Retinal pigment epithelial cell (primary cell): ENCODE measurements around the gene MAP3K10.

ENCODE experiments used
- DNase-seq: peaks from one replicate; pipeline ENCODE4 v3.0.0-alpha.2; 2010; ENCODE audit warnings: low read depth
- H3K4me3 ChIP-seq: 2 replicates; pipeline ENCODE4 v1.5.1; 2011; ENCODE audit warnings: mild to moderate bottlenecking, low read length, control low read depth, moderate library complexity
- CTCF ChIP-seq: conservative IDR thresholded peaks from 2 replicates; pipeline ENCODE4 v1.5.1; 2011; ENCODE audit warnings: low read depth, low read length, control low read depth, inconsistent platforms

The MAP3K10 gene

GRCh38 chr19:40253611-40254092 is 62.4 kb downstream of the MAP3K10 start:
- TF ChIP-seq CTCF = no peak

GRCh38 chr19:40254714-40255418 is 63.6 kb downstream of the MAP3K10 start:
- no peak for DNase-seq
- no peak overlapping the region for H3K4me3 ChIP-seq
- no peak for TF ChIP-seq CTCF

More at GRCh38 chr19:40253611-40254092, 62.4 kb downstream of the MAP3K10 start:
- DNase-seq = no peak
- H3K4me3 ChIP-seq = no peak overlapping the region

- TF ChIP-seq CTCF = no peak
- DNase-seq = no peak
- H3K4me3 ChIP-seq = no peak overlapping the region
Measured at GRCh38 chr19:40255619-40256166, 64.5 kb downstream of the MAP3K10 start.

GRCh38 chr19:40256512-40256911 is 65.3 kb downstream of the MAP3K10 start:
- H3K4me3 ChIP-seq = no peak overlapping the region
- TF ChIP-seq CTCF = no peak
- no peak for DNase-seq

GRCh38 chr19:40257096-40257517 is 65.9 kb downstream of the MAP3K10 start:
- no peak overlapping the region for H3K4me3 ChIP-seq
- no peak for DNase-seq

GRCh38 chr19:40261631-40262030 is 70.4 kb downstream of the MAP3K10 start:
- no peak for DNase-seq
- no peak for TF ChIP-seq CTCF
- no peak overlapping the region for H3K4me3 ChIP-seq

More at GRCh38 chr19:40257096-40257517, 65.9 kb downstream of the MAP3K10 start:
- TF ChIP-seq CTCF = no peak

GRCh38 chr19:40262422-40262821 is 71.2 kb downstream of the MAP3K10 start:
- no peak for TF ChIP-seq CTCF
- no peak for DNase-seq
- H3K4me3 ChIP-seq = no peak overlapping the region
